NCI-H2171 (cell line): Measurements from ENCODE around the gene DENND1B.
"Not testable (repeated sequence)": the region's sequence is repeated elsewhere in the genome, so short reads cannot be mapped to it uniquely, and the experiment has no call there.

ENCODE experiments used
- DNase-seq: peaks from one replicate; lab custom pipeline; 2025; lab: John Stamatoyannopoulos, UW

DENND1B gene

DNA sequence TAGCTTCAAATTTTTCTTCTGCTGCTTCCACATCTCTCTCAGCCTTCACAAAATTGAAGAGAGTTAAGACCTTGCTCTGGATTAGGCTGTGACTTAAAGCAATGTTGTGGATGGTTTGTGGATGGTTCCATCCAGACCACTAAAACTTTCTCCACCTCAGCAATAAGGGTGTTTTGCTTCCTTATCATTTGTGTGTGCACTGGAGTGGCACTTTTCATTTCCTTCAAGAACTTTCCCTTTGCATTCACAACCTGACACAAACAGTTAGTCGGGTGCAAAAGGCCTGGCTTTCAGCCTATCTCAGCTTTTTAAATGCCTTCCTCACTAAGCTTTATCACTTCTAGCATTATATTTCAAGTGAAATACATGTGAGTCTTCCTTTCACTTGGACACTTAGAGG is 30.3 kb downstream of the DENND1B start:
- no peak for DNase-seq

DNA sequence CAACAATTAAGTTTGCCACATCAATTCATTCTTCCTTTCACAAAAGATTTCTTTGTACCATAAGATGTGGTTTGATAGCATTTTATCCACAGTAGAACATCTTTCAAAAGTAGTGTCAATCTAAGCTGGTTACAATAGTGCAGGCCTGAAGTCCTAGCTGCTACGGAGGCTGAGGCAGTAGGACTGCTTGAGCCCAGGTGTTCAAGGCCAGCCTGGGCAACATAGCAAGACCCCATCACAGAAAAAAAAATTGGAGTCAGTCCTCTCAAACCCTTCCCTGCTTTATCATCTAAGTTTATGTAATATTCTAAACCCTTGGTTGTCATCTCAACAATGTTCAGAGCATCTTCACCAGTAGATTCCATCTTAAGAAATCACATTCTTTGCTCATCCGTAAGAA is 31.7 kb downstream of the DENND1B start:
- no peak for DNase-seq

DNA sequence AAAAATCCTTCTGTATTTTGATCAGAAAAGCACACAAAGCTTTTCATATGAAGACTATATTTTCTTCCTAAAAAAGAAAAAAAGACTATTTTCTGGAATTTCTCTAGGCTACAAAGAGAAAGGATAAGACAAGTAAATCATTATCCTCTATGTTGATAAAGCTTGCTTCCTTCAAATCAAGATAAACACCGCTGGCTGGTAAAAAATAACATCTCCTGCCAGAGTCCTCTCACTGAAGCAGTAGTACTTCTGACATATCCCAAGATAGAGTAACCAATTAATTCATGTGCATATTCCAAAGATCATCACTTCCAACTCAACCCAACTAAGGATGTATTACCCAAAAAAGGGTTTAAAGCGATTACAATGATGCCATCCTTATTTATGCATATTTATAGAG is 34.3 kb downstream of the DENND1B start:
- no peak for DNase-seq

DNA sequence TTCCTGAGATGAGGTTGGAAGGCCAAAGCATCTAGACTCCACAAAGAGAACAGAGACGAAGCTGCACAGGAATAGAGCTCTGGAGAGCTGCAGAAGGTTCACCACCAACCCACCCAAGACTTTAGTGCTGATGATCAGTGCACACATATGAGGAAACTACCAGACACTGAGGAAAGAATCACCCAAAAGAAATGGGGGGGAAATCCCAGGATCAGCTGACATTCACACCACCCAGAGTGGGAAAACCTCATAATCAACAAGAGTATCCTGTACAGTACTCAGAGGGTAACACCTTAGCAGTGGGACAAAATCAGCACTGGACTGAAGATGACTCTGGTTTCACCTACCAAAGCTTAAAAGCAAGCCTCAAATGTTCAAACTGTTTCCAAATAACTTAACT is 36.4 kb downstream of the DENND1B start:
- DNase-seq, result no peak

DNA sequence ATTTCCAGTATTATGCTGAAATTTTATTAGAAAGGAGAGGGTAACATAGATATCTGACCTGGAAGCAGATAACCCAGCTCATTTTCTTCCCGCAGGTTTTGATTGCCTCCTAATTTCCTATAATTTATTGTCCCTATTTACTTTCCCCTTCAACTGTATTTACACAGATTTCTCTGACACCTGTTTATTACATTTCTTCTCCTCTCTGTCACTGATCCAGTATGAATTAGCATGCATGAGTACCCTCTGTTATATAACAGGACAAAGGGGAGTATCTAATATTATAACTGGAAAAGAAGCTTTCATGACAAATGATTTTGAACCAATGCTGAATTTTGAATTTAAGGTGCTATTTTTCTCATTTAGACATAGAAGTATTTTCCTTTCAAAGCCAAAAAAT is 37.4 kb downstream of the DENND1B start:
- peak; percentile 24 for DNase-seq

DNA sequence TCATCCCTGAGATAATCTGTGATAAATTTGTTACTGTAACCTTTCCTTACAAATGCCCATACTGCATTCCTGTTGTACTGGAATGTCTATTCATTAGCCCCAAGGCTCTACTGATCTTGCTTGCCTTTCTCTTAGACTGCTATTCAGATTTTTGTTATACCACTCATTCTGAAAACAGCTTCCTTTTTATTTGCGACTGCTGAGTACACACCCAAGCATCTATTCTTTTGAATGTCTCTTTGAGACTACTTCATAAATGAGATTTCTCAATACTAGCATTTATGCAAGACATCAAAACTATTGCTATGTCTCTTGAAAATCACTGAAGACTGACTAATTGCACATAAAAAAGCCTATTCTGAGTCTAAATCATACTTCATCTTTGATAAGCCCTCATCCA is 38.6 kb downstream of the DENND1B start:
- DNase-seq, result no peak

DNA sequence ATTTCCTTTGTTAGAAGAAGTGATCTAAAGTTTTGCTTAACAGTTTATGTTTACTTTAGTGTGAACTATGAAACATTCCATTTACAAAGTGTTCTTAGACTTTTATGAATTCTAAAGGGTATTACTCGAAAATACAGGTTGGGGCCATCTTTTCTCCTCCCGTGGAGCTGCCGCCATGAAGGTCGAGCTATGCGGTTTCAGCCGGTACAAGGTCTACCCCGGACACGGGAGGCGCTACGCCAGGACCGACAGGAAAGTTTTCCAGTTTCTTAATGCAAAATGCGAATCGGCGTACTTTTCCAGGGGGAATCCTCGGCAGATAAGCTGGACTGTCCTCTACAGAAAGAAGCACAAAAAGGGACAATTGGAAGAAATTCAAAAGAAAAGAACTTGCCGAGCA is 39.8 kb downstream of the DENND1B start:
- no peak for DNase-seq

DNA sequence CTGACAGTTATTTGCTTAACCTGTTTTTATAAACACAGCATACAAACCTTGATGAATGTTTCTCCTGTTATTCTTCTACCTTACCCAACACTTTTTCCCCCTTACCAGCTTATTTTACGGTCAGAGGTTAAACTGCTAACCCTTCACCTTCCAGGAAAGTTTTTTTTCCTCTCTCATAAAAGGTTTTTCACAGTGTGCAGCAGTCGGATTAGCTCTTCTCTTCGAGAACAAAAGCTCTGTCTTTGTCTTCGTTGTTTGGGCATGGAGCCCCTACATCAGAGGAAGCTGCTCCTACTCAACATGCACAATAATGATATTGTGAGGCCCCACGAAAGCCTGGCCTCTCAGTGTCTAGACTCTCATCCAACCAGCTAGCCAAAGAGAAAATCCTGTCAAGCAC is 42.0 kb downstream of the DENND1B start:
- no peak for DNase-seq

DNA sequence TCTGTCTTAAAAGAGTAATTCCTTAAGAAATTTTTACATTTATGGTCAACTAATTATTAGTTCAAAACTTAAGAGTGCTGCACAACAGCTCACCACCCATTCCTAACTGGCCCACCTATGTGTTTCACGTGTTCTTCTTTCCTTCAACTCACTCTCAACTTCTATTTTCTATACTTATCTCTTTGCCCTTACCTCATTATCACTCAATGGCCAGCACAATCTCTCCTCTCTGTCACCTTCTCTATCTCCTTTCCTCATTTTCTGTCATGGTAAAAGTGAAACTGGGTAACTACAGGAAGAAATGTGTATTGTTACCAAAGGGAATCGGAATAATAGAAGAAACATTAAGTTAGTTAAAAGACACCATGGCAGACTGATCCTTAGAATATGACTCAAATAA is 43.1 kb downstream of the DENND1B start:
- DNase-seq, result no peak

DNA sequence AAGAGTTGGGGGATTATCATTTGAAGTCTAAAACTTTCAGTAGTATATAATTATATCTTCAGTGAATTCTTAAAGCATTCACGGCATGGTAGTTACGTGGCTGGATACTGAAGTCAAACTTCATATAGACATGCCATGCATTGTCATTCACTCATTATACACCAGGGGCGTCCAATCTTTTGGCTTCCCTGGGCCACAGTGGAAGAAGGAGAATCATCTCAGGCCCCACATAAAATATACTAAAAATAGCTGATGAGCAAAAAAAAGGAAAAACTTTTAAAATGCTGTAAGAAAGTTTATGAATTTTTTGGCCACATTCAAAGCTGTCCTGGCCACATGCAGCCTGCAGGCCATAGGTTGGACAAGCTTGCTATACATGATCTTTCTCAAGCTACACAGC is 43.8 kb downstream of the DENND1B start:
- no peak for DNase-seq

DNA sequence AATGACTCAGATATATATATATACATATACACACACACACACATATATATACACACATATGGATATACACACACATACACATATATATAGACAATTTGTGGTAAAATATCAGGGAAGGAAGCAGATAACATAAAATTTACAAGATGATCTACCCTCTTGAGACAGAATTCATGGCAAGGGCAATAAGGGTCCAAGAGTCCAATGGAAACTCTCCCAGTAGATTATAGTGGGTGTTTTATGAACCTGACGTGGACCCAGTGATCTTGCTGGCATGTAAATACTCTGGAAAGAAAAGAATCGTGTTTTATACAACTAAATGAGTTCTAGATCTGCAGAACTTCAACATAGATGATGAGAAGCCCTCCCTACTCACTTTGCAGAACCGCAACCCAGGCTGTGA is 49.3 kb downstream of the DENND1B start:
- DNase-seq, result no peak

DNA sequence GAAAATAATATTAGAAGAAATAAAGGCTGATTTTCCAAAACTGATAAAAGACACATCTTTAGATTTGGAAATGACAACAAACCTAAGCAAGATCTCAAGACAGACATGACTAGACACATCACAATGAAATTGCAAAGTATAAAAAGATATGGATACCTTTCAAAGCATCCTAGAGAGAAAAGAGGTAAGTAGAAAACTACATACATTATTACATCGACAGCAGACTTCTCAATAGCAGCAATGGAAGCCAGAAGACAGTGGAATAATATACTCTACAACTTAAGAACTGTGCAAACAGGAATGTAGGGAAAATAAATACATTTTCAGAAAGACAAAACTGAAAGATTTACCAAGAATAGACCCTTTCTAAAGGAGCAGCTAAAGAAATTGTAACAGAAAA is 50.2 kb downstream of the DENND1B start:
- DNase-seq, result no peak

DNA sequence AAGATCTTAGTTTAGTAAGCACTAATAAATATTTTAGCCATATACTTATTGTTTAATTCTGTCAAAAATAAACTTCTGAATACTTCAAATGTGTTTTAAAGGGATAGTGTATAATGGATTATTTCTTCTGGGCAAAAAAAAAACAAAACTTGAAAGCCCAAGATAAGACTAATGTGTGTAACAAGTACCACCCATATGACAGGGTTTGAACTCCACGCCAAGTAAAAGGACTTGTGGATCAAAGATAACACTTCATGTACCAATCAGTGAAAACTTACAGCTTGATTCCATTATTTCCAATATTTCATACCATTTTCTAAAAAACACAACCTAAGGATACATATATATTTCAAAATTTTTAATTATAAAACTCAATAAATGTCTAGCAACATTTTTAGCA is 59.5 kb downstream of the DENND1B start:
- DNase-seq, result no peak

DNA sequence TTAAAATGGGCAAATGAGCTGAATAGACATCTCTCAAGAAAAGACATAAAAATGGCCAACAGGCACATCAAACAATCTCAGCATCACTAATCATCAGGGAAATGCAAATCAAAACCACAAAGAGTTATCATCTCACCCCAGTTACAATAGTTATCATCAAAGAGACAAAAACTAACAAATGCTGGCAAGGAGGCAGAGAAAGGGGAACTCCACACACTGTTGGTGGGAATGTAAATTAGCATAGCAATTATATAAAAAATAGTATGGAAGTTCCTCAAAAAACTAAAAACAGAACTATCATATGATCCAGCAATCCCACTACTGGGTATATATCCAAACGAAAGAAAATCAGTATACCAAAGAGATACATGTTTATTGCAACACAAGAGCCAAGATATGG is 68.7 kb downstream of the DENND1B start:
- DNase-seq, result no peak

DNA sequence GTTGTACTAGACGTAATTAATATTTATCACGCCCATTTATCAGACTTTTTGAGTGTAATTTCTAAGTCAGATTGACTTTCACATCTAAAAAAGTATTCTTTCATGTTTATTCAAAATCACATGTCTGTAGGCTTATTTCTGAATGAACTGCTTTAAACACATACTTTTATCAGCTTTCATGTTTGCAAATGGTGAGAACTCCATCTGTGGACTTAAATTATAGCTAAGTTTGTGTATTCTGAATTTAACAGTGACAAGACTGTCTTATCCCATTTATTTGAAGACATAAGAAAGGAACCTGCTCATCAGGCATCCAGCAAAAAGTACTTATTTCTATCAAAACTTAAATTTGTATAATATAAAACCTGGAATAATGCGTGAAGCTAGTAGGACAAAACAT is 69.3 kb downstream of the DENND1B start:
- DNase-seq, result no peak

DNA sequence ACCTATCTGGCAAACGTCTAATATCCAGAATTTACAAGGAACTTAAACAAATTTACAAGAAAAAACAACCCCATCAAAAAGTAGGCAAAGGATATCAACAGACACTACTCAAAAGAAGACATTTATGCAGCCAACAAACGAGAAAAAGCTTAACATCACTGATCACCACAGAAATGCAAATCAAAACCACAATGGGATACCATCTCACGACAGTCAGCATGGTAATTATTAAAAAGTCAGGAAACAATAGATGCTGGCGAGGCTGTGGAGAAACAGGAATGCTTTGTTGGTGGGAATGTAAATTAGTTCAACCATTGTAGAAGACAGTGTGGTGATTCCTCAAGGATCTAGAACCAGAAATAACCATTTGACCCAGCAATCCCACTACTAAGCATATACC is 74.6 kb downstream of the DENND1B start:
- not testable (repeated sequence) for DNase-seq

DNA sequence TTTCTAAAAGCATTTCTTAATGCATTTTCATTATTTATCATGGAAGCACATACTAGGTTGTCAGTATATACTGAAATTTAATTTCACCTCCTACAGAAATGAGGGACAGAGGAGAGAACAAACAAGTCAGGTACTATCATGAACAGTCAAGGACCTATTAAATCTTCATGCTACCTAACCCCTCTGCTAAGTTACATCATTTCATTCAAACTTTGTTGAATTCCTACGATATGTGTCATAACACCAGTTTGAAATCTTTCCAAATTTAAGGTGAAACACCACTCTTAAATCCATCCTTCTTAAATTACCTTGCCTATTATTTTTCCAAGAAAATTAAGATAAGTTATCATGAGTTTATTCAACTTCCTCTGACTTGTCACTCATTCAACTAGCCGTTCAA is 78.9 kb downstream of the DENND1B start:
- no peak for DNase-seq

DNA sequence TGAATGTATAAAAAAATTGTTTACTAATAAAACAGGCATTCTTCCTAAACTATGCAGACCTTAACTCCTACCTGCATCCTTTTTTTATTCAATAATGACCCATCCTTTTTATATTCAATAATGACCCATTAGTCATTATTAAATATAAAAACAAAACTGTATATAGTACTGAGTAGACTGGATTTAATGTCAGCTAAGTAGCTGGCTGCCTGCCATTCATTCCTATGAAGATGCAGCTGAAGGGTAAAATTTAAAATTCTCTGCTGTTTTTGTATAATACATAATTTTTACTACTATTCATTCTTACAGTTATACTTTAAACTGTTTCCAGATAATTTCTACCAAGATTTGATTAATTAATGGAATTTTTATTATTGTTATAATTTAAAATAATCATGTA is 79.3 kb downstream of the DENND1B start:
- DNase-seq, result no peak

DNA sequence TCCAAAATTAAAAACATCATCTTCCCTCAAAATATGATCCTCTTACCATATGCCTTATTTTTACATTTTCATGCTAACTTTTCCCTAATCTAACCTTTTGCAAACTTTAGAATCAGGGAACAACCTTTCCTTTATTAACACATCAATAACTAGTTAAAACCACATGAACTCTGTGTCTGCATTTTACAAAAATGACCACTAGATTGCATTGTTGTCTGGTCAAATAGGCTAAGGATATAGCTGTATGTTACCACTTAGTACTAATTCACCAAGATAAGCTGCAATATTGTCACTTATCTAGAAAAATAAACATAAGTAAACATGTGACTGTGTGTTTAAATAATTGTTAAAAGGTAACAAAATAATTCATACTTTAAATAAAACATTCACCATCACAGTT is 82.3 kb downstream of the DENND1B start:
- no peak for DNase-seq

DNA sequence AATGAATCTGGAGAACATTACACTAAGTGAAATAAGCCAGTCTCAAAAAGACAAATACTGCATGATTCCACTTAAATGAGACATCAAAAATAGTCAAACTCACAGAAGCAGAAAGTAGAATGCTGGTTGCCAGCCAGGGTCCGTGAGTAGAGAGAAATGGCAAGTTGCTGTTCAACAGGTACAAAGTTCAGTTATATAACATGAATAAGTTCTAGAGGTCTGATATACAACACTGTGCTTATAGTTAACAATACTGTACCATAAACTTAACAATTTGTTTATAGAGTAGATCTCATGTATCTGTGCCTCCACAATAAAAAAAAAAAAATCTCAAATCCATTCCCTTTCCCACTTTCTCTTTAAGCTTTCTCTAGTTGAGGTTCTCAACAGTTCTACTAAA is 83.5 kb downstream of the DENND1B start:
- no peak for DNase-seq

DNA sequence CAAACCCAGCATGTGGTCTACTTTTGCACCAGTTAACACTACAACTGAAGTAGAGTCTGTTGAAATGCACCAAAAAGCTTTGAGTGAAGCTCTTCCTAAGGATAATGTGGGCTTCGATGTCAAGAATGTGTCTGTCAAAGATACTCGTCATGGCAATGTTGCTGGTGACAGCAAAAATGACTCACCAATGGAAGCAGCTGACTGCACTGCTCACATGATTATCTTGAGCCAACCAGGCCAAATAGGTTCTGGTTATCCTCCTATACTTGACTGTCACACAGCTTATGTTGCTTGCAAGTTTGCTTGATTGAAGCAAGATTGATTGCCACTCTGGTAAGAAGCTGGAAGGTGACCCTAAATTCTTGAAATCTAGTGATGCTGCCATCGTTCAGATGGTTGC is 85.2 kb downstream of the DENND1B start:
- no peak for DNase-seq

DNA sequence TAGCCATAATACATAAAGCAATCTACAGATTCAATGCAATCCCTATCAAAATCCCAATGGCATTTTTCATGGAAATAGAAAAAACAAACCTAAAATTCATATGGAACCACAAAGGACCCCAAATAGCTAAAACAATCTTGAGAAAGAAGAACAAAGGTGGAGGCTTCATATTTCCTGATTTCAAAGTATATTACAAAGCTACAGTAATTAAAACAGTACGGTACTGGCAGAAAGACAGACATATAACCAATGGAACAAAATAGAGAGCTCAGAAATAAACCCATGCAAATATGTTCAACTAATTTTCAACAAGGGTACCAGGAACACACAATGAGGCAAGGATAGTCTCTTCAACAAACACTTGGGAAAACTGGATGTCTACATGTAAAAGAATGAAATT is 87.0 kb downstream of the DENND1B start:
- no peak for DNase-seq

DNA sequence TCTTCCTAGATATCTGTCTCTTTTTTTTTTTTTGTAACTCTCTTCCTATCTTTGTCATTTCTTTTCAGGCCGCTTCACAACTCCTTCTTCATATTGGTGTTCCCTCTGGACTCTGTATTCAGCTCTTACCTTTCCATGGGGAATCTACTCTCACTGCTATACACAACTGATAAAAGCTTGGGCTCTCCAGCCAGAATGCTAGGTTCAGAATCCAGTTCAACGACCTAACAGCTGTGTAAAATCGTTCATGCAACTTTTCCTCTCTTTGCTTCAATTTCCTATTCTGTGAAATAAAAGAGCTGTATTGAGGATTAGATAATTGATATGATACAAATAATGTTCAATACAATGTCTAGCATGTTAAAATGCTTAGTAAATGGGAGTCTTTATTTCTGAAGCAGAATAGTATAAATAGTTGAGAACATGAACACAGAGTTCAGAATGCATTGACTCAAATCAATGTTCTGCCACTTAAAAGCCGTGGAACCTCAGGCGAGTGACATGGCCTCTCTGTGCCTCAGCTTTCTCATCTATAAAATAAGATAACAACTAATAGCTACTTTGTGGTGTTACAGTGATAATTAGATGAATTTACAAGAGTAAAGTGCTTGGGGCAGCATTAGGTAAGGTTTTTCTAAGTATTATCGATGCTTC is 88.5 kb downstream of the DENND1B start:
- no peak for DNase-seq

DNA sequence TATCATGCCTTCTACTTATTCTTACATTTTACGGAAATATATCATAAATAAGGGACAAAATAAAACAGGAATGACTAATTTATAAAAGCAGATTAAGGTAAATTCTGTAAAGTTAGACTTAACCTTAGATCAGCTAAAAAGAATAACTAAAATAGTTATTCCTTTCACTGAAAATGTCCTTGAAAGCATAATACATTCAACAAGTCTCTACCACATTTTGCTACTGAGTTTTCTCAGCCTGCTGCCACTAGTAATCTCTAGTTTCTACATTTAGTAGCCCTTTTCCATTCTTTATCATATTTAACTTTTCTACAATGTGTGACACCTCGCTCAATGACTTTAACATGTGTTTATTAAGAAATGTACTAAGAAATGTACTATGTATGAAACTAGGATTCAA is 89.0 kb downstream of the DENND1B start:
- no peak for DNase-seq

DNA sequence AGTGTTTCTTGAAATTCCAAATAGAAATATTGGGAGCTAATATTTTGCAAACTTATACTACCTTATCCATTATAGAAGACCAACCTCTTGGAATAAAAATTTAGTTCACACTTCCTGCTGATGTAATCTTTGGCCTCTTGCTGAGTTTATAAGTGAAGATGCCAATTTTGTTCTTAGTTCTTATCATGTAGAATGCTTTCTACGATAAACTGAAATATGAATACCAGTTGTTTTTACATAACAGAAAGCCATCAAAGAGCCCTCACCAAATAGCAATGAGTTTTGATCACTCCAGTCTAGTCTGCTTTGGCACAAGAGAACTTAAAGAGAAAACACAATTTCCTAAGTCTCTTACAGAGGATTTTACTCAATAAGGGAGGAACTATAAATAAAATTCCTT is 89.5 kb downstream of the DENND1B start:
- DNase-seq, result no peak
